Stimulated activated naive B cell treated with anti-CD40 and anti-IgM and Interleukin-4, amounts not matched to agents 10 μg/mL and 1 μg/mL and 100 μg/mL, for 72 hours (primary cell): ENCODE results near the gene WBP1.
"Not testable (repeated sequence)": the region's sequence is repeated elsewhere in the genome, so short reads cannot be mapped to it uniquely, and the experiment has no call there.

Experiments
- ATAC-seq, 2 donors: fragments of 150-1000 bp; cut with Tn5 transposase; replicated peaks; 2 replicates each; pipeline ENCODE4 v1.10.0; 2021; ENCODE audit warnings: moderate library complexity in 1 of 2
- DNase-seq: peaks from one replicate; pipeline ENCODE4 v3.0.0; 2021
- H3K27ac Mint-ChIP-seq: one replicate; pipeline ENCODE4 v1.8.0; 2022; ENCODE audit warnings: mild to moderate bottlenecking, mixed read lengths
- H3K27me3 Mint-ChIP-seq, 2 donors: one replicate each; pipeline ENCODE4 v1.8.0; 2022; ENCODE audit warnings: mixed read lengths in 2 of 2
- H3K36me3 Mint-ChIP-seq, 2 donors: one replicate each; pipeline ENCODE4 v1.8.0; 2022; ENCODE audit warnings: mixed read lengths in 2 of 2, mild to moderate bottlenecking in 1 of 2
- H3K4me1 Mint-ChIP-seq, 2 donors: one replicate each; pipeline ENCODE4 v1.8.0; 2022; ENCODE audit warnings: mixed read lengths in 2 of 2, mild to moderate bottlenecking in 1 of 2
- H3K4me3 Mint-ChIP-seq, 2 donors: one replicate each; pipeline ENCODE4 v1.8.0; 2022; ENCODE audit warnings: mild to moderate bottlenecking in 2 of 2, mixed read lengths in 2 of 2, moderate library complexity in 1 of 2
- H3K9me3 Mint-ChIP-seq, 2 donors: one replicate each; pipeline ENCODE4 v1.8.0; 2022; ENCODE audit warnings: mixed read lengths in 2 of 2, mild to moderate bottlenecking in 1 of 2

Gene WBP1

DNA sequence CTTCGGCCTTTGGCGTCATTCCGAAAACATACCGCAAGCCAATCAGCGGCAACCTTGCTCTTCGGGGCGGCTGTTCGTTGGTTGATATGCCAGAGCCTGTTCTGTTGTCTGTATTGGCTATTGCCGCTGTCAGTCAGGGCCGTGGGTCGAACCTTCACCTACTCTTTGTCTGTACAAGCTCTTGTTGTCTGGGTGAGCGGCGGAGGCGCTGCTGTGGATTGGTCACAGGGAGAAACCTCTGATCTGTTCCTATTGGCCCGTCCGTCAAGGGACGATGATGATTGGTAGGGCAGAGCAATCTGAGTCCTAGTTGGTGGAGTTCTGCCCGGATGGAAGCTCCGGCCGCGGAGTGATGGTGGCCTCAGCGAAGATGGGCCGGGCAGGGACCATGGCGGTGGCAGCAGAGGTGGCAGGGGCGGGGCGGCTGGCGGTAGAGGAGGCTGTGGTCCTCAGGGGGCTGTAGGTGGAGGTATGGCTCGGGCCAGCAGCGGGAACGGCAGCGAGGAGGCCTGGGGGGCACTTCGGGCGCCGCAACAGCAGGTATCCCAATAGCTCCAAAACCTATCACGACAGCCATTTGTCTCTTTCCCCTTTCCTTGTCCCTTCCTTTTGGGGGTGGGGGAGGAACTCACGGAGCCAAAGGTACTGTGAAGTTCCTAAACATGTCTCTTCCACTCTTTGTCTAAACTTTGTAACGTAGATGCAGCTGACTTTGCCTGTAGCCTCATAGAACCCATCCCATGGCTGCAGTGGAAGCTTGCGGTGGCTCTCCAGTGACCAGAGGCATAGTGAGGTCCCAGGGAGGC, at the start of gene WBP1:
TSS of gene WBP1 (plus strand) at position 307 of the 806 bp plus-strand sequence. CDS start at position 472, 165 bp downstream.
- ATAC-seq = peak; percentile 84 to 87
- H3K27me3 Mint-ChIP-seq = no peaks in the 10 kb centered on the region
- peak; percentile 100 for DNase-seq
- H3K27ac Mint-ChIP-seq = peak within 1 kb of the TSS; percentile 100
- H3K4me1 Mint-ChIP-seq = peaks cover 44 to 63% of the 10 kb centered on the region in 2 donors
- H3K4me3 Mint-ChIP-seq = peak within 1 kb of the TSS; percentile 84 to 94
- H3K9me3 Mint-ChIP-seq = no peaks in the 10 kb centered on the region
- peaks cover 25 to 55% of the 10 kb centered on the region in 2 donors for H3K36me3 Mint-ChIP-seq

DNA sequence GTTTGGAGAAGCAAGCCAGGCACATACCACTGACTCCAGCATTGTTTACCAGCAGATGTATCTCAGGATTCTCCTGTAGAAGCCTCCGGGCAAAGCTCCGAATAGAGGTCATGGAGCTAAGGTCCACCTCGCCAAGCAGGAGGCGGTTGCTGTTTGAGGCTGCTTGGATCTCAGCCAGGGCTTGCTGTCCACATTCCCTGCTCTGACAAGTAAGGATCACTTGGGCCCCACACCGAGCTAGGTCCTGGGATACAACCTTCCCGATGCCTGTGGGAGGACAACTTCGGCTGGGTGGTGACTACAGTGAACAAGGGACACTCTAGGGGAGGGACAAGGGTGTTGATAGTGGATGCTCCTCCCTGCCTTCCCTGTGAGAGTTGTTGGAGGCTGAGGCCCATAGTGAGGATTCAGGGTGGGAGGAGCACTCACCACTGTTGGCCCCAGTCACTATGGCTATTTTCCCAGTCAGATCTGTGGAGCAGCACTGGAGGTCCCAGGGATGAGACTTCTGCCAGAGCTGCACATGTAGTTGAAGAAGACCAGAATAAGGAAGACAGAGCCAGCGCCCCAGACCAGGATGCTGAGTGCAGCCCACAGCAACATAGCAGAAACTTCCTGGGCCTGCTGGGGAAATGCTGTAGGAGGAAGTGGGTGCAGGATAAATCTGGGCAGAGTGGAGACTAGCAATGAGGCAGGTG, 45.1 kb upstream of the WBP1 start:
- peak overlapping the region in 1 of 2 donors; percentile 3 for H3K4me3 Mint-ChIP-seq
- peaks cover 35 to 47% of the 10 kb centered on the region in 2 donors for H3K4me1 Mint-ChIP-seq
- peaks cover 1 to 3% of the 10 kb centered on the region in 2 donors for H3K36me3 Mint-ChIP-seq
- no peak for ATAC-seq
- no peak overlapping the region for H3K27ac Mint-ChIP-seq
- no peaks in the 10 kb centered on the region for H3K9me3 Mint-ChIP-seq
- peaks cover 3 to 4% of the 10 kb centered on the region in 2 donors for H3K27me3 Mint-ChIP-seq
- no peak for DNase-seq

DNA sequence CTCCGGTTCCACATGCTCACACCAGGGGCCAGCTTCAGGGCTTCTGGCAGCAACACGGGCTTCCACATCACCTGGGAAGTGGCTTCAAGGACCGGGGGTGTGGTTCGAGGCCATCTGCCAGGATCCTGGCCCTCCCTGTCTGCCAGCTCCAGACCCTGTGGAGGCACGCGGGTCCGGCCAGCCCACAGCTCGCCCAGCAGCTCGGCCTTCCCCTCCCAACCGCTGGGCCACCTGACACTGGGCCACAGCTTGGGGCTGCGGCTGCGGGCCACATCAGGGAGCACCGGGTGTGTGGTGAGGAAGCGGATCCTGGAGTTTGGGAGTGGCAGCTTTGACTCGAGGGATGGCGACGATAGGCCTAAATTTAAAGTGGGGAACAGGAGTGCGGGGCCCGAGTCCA, 43.8 kb upstream of the WBP1 start:
- DNase-seq (no peak), ATAC-seq (no peak)
- Mint-ChIP-seq H3K4me3 (peak overlapping the region; percentile 84 to 88), H3K9me3 (no peaks in the 10 kb centered on the region), H3K27me3 (no peaks in the 10 kb centered on the region), H3K36me3 (peaks cover 1 to 3% of the 10 kb centered on the region in 2 donors), H3K4me1 (peaks cover 37 to 57% of the 10 kb centered on the region in 2 donors), H3K27ac (peak overlapping the region; percentile 90)

DNA sequence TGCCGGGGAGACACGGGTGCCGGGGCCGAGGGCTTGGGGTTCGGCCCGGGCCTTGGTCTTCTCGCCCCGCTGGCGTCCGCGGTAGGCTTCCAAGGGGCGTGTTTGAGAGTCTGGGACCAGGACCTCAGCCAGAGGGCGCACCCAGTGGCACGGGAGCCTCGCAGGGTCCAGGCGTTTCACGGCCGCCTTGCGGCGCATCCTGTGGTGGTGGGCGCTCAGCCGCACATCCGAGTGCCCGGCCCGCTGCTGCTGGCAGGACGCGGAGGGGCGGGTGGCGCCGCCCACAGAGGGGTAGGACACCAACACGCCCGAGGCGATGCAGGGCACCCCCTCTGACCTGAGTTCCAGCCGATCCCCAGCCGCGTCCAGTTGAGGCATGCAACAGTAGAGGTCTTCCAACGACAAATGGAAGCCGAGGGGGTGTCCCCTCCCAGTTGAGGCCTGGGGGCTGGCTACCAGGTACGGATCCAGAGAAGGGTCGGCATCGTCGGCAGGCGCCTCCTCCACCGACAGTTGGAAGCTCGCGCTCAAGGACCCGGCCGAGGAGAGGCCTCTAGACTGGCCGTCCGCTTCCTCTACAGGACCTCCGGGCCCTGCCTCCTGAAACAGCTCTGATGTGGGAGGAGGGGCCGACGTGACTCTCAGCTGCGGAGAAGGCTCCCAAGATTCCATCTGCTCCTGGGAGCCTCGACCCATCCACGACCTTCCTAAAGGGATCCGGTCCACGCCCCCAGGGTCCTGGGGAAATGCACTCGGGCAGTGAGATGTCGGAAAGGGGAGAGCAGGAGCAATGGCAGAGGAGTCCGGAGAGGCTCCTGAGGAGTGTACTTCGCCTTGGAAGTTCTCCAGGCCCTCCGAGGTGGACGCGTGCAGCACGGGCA, 43.1 kb upstream of the WBP1 start:
- DNase-seq = peak; percentile 49

DNA sequence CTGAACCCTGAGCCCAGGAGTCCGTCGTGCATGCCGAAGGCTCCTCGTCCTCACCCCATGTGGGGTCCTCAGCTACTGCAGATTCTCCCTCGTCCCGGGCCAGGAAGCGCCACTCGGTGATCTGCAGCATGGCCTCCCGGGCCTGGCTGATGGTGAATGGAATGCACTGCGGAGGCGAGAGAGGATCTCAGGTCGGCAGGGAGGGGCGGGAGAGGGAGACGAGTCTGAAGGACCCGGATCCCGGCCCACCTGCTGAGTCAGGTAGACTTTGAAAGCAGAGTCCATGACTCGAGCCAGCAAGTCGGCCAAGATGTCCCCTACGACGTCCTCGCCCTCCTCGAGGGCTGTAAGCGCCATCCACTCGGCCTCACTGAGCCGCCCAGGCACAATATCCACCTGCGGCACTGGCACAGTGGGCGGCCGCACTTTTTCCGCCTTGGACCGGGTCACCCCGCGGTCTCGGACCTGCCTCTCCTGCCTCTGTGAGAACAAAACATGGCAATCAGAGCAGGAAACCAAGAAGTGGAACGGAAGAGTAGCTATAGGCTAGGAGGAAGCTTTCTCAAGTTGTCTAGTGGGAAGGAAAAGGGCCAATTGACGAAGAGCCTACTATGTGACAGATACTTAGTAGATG, 42.4 kb upstream of the WBP1 start:
- H3K27me3 Mint-ChIP-seq = no peaks in the 10 kb centered on the region
- ATAC-seq (peak; percentile 1 to 17), DNase-seq (no peak)
- H3K9me3 Mint-ChIP-seq = no peaks in the 10 kb centered on the region
- peak overlapping the region; percentile 56 for H3K27ac Mint-ChIP-seq
- H3K4me1 Mint-ChIP-seq = peaks cover 42 to 69% of the 10 kb centered on the region in 2 donors
- peak overlapping the region; percentile 84 to 88 for H3K4me3 Mint-ChIP-seq
- peaks cover 1 to 3% of the 10 kb centered on the region in 2 donors for H3K36me3 Mint-ChIP-seq

More for the DNA sequence above, 43.1 kb upstream of the WBP1 start:
- peak; percentile 70 for ATAC-seq
- Mint-ChIP-seq H3K27ac (peak overlapping the region; percentile 90), H3K36me3 (peaks cover 1 to 3% of the 10 kb centered on the region in 2 donors), H3K9me3 (no peaks in the 10 kb centered on the region), H3K4me1 (peaks cover 38 to 62% of the 10 kb centered on the region in 2 donors), H3K4me3 (peak overlapping the region; percentile 84 to 88), H3K27me3 (no peaks in the 10 kb centered on the region)

DNA sequence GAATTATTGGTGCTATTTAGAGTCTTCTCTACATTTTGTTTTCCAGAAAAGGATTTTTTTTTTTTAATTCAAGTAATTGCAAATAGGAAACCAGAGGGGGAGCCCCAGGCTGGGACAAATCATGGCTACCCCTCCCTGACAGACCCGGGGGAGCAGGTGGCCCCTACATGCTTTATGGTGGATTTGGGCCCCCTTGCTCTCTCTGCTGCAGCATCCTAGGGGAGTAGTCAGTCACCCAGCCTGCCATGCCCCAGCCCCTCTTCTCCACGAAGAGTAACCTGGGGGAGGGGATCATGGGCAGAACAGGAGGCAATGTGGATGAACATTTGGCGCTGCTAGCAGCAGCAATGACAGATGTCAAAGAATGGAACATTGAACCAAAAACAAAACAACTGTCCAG, 41.5 kb upstream of the WBP1 start:
- Mint-ChIP-seq H3K36me3 (peaks cover 1 to 3% of the 10 kb centered on the region in 2 donors), H3K9me3 (no peaks in the 10 kb centered on the region), H3K27ac (peak overlapping the region; percentile 47), H3K4me1 (peaks cover 45 to 74% of the 10 kb centered on the region in 2 donors), H3K4me3 (peak overlapping the region in 1 of 2 donors; percentile 14), H3K27me3 (no peaks in the 10 kb centered on the region)
- ATAC-seq = no peak
- DNase-seq = no peak

DNA sequence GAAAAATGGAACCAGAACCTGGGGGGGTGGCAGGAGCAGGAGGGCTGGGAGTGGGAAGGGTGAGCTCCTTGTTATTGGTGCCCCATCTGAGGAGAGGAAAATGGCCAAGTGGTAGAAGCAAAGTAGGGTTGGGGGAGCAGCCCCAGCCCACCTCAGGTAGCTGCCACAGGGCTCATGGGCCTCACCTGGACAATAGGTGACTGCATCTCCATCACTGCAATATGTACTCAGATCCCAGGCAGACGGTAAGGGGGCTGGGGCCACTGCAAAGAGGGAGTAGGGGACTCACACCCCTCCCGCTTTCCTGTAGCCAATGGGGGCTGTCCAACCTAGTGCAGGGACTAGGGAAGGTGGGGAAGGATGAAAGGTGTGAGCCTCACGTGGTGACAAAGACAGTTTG, 41.0 kb upstream of the WBP1 start:
- peaks cover 45 to 78% of the 10 kb centered on the region in 2 donors for H3K4me1 Mint-ChIP-seq
- no peak for ATAC-seq
- no peaks in the 10 kb centered on the region for H3K27me3 Mint-ChIP-seq
- H3K4me3 Mint-ChIP-seq = peak overlapping the region in 1 of 2 donors; percentile 44
- H3K9me3 Mint-ChIP-seq = no peaks in the 10 kb centered on the region
- DNase-seq = no peak
- no peak overlapping the region for H3K27ac Mint-ChIP-seq
- peaks cover 1 to 3% of the 10 kb centered on the region in 2 donors for H3K36me3 Mint-ChIP-seq

DNA sequence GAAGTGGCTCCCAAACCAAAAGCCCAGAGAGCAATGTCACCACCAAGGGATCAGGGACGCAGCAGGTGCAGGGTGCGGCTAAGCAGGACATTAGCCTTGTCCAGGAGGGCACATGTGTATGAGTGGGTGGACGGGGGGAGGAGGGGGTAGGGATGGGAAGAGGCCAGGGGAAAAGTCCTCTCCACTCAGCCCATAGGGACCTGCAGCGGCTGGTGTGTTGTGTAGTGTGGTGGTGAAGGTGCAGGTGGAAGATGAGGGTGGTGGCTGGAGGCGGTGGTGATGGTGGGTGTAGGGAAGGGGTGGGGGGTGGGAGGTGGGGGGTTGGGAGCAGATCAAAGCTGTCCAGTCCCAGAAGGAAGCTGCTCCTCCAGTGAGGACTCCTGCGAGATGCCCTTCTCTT, 40.5 kb upstream of the WBP1 start:
- Mint-ChIP-seq H3K27me3 (no peaks in the 10 kb centered on the region), H3K4me1 (peaks cover 43 to 84% of the 10 kb centered on the region in 2 donors), H3K9me3 (no peaks in the 10 kb centered on the region), H3K36me3 (peaks cover 1 to 3% of the 10 kb centered on the region in 2 donors), H3K4me3 (peak overlapping the region in 1 of 2 donors; percentile 44), H3K27ac (no peak overlapping the region)
- DNase-seq (no peak), ATAC-seq (no peak)

DNA sequence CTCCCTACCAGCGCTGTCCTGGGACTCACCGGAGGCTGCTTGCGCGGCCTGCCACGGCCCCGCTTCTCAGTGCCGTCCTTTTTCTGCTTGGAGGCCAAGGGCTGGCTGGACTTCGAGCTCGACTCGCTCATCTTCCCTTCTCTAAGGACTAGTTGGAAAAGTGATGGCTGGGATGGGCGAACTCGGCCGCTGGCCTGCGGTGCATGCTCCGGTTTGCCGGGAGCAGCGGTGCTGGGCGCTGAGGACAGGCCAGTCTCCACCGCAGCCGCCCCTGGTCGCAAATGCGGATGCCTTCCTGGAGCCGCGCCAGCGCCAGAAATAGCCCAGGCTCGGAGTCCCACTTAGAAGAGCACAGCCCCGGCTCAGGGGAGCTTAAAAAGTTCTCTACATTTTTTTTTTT, 39.9 kb upstream of the WBP1 start:
- H3K27me3 Mint-ChIP-seq = no peaks in the 10 kb centered on the region
- DNase-seq (no peak), ATAC-seq (no peak)
- no peaks in the 10 kb centered on the region for H3K9me3 Mint-ChIP-seq
- peaks cover 1 to 3% of the 10 kb centered on the region in 2 donors for H3K36me3 Mint-ChIP-seq
- H3K27ac Mint-ChIP-seq = peak overlapping the region; percentile 68
- peaks cover 42 to 86% of the 10 kb centered on the region in 2 donors for H3K4me1 Mint-ChIP-seq
- no peak overlapping the region for H3K4me3 Mint-ChIP-seq

DNA sequence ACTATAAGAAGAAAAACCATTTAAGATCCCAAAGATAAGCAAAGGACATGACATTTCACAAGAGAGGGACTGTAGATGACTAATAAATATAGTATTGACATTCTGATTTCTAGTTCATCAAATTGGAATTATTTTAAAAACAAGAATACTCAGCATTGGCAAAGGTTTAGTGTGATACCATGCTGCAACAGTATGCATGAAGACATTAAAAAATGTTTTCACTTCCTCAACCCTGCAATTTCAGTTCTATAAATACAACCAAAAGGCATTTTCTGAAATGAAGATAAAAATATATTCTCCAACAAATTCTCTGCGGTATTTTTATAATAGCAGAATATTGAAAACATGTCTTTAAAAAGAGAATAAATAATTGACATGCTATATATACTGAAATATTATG, 38.9 kb upstream of the WBP1 start:
- H3K27me3 Mint-ChIP-seq = no peaks in the 10 kb centered on the region
- peaks cover 37 to 79% of the 10 kb centered on the region in 2 donors for H3K4me1 Mint-ChIP-seq
- H3K4me3 Mint-ChIP-seq = no peak overlapping the region
- ATAC-seq (no peak), DNase-seq (no peak)
- H3K9me3 Mint-ChIP-seq = no peaks in the 10 kb centered on the region
- H3K27ac Mint-ChIP-seq = no peak overlapping the region
- H3K36me3 Mint-ChIP-seq = peaks cover 1 to 3% of the 10 kb centered on the region in 2 donors

DNA sequence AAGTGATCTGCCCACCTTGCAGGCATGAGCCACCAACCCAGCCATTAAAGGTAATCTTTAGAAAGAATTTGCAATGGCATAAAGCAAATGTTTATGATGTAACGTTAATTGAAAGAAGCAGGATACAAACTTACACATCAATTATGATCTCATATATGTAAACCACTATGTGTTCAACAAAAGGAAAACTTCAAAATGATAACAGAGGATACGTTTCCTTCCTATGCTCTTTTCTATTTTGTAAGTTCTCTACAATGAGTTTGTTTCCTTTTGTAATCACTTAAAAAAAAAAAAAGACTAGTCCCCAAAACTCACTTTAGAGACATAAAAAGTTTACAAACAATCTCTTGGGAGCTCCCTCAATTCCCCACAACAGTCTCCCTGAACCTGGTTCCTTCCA, 38.2 kb upstream of the WBP1 start:
- H3K36me3 Mint-ChIP-seq = peaks cover 1 to 7% of the 10 kb centered on the region in 2 donors
- no peaks in the 10 kb centered on the region for H3K9me3 Mint-ChIP-seq
- H3K27me3 Mint-ChIP-seq = no peaks in the 10 kb centered on the region
- peak overlapping the region; percentile 27 to 33 for H3K4me3 Mint-ChIP-seq
- peak overlapping the region; percentile 33 for H3K27ac Mint-ChIP-seq
- ATAC-seq (no peak), DNase-seq (no peak)
- H3K4me1 Mint-ChIP-seq = peaks cover 34 to 74% of the 10 kb centered on the region in 2 donors

DNA sequence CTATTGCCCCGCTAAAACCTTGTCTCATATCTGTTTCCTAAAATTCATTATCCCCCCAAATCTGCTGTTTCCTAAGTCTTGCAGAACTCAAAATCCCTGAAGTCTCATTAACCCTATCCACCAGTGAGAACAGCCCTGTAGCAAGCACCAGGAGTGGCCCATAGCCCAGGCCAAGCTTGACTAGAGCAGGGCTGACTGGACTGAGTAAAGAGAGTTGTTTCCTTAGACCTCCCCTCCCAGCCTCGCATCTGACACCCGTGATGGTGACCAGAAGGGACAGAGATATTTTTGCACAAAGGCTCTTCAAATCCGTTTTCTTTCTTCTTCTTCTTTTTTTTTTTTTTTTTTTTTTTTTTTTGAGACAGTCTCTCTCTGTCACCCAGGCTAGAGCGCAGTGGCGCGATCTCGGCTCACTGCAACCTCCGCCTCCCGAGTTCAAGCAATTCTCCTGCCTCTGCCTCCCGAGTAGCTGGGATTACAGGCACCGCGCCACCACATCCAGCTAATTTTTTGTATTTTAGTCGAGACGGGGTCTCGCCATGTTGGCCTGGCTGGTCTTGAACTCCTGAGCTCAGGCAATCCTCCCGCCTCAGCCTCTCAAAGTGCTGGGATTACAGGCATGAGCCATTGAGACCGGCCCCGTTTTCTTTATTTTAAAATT, 37.7 kb upstream of the WBP1 start:
- Mint-ChIP-seq H3K4me1 (peaks cover 32 to 70% of the 10 kb centered on the region in 2 donors), H3K27ac (peak overlapping the region; percentile 95), H3K36me3 (peaks cover 6 to 11% of the 10 kb centered on the region in 2 donors), H3K4me3 (peak overlapping the region; percentile 94)
- H3K9me3 Mint-ChIP-seq, DNase-seq, ATAC-seq, H3K27me3 Mint-ChIP-seq: not testable (repeated sequence)

DNA sequence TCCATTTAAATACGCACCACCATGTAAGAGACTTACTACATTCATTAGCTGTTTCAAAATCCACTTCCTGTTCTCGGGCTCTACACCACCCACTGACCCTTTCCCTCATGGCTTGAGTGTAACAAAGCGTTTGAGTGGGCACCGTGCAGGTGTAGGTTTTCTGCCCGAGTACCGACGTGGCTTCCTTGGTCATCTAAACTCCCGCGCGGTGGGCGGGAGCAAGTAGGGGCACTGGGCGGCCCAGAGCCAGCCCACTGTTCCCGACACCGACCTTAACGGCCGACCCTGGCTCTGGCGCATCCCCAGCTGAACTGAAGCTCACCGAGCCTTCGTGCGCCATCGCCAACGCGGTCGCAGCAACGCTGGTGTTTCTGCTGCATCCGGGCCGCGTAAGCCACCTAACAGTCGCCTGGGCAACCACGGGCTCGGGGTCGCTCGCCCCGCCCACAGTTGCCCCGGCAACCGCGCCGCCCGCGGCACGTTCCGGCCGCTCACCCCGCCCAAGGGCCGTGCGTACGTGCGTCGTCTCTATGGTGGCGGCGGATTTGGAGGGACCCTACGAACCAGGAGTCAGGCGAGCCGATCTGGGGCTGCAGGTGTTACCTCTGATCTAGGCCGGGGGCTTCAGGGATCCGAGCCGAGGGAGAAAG, 36.9 kb upstream of the WBP1 start, which contains the start of the genes C2orf81 and WDR54:
TSS of gene C2orf81 (minus strand) at position 399 of the 650 bp plus-strand sequence. CDS start at position 340, 59 bp downstream.
TSS of gene WDR54 (plus strand) at position 510 of the 650 bp plus-strand sequence. CDS start 424 bp downstream, outside the sequence.
- peak; percentile 95 for DNase-seq
- Mint-ChIP-seq H3K27ac (peak within 1 kb of the TSS; percentile 95), H3K9me3 (no peaks in the 10 kb centered on the region), H3K27me3 (no peaks in the 10 kb centered on the region), H3K4me1 (peaks cover 27 to 62% of the 10 kb centered on the region in 2 donors), H3K4me3 (peak within 1 kb of the TSS; percentile 94), H3K36me3 (peaks cover 11 to 17% of the 10 kb centered on the region in 2 donors)
- ATAC-seq = peak; percentile 91 to 94
